Right lobe of liver (tissue), 6 donors: Measurements from ENCODE around the gene TNFRSF1B. TPM values are rescaled to one million over a fixed set of nuclear protein-coding genes. Genes with fewer than 3 reads are reported as not detected.

Source experiments
- ATAC-seq, 4 donors: fragments of 200-7000 bp; cut with Tn5 transposase; one replicate each; pipeline ENCODE4 v1.9.1; 2020; ENCODE audit warnings: mild to moderate bottlenecking in 4 of 4, moderate library complexity in 4 of 4
- DNase-seq, 3 donors: peaks; one replicate each; pipeline ENCODE4 v3.0.0-alpha.2; 2020
- H3K27ac ChIP-seq, 3 donors: fragments of 200-600 bp; one replicate each; pipeline ENCODE4 v1.8.0; 2022
- H3K27me3 ChIP-seq, 2 donors: fragments of 200-600 bp; one replicate each; pipeline ENCODE4 v1.8.0; 2022
- H3K36me3 ChIP-seq, 4 donors: fragments of 200-600 bp; sonication (generic) in 1 of 4; one replicate each; pipeline versions ENCODE4 v1.5.1 to v1.8.0; 2017 to 2022; ENCODE audit warnings: control low read depth in 1 of 4
- H3K4me1 ChIP-seq, 4 donors: fragments of 200-600 bp; sonication (generic) in 1 of 4; one replicate each; pipeline versions ENCODE4 v1.5.1 to v1.8.0; 2017 to 2022; ENCODE audit warnings: control low read depth in 1 of 4
- H3K4me3 ChIP-seq, 3 donors: fragments of 200-600 bp; one replicate each; pipeline ENCODE4 v1.8.0; 2022
- H3K9me3 ChIP-seq, 4 donors: fragments of 200-600 bp; sonication (generic) in 1 of 4; one replicate each; pipeline versions ENCODE4 v1.5.1 to v1.8.0; 2017 to 2022; ENCODE audit warnings: control low read depth in 1 of 4
- POLR2A ChIP-seq: fragments of 450-650 bp; IDR thresholded peaks from one replicate; pipeline ENCODE4 v1.6.1; 2017; ENCODE audit warnings: antibody characterized with exemption, mild to moderate bottlenecking
- WGBS: methylation state at CpG from one replicate; pipeline ENCODE4 v1.1.6; 2018; ENCODE audit warnings: low coverage, low lambda C conversion rate; ENCODE audit not compliant: insufficient coverage; ENCODE audit errors: missing lambda C conversion rate; 5-methylcytosine and 5-hydroxymethylcytosine counted together
- intact Hi-C, 2 donors: fragments of 100-400 bp; cut with DNase I; formaldehyde crosslinking; loops; one replicate each; pipeline versions ENCODE4 v1.11.2 to v1.14.1; 2022
- total RNA-seq, 6 experiments: library from RNA; depleted of rRNA in 2 of 6; stranded (reverse); fragments of >200 nt in 2 of 6; fragmentation: NEBNext Ultra II Directional in 3 of 6; extraction: Animal tissue kit (Norgen Biotek cat#: 25700) in 3 of 6; gene quantifications; one replicate each; pipeline versions ENCODE4 v1.1.0 to v1.2.4, GENCODE V29; 2016 to 2023
- TF ChIP-seq, protein P1 (sequence below), 4 donors: fragments of 200-600 bp in 3 of 4; fragments of 450-650 bp in 1 of 4; IDR thresholded peaks; one replicate each; pipeline versions ENCODE4 v1.5.1 to v1.8.0; 2016 to 2022; ENCODE audit warnings: antibody characterized with exemption in 4 of 4, mild to moderate bottlenecking in 2 of 4
- donor health status: DM: no; HTN: yes; CAD: no.
- donor health status: DM: no; HTN: no; CAD: no.
- donor health status: DM: no; HTN: no; CAD: no.
- donor health status: DM: no; HTN: yes; CAD: no.
- donor health status: DM: no; HTN: yes; CAD: no.

The TNFRSF1B gene
- total RNA-seq, 6 experiments from 2014 or later = 12.9 to 56.9 (median 26.5) TPM

DNA sequence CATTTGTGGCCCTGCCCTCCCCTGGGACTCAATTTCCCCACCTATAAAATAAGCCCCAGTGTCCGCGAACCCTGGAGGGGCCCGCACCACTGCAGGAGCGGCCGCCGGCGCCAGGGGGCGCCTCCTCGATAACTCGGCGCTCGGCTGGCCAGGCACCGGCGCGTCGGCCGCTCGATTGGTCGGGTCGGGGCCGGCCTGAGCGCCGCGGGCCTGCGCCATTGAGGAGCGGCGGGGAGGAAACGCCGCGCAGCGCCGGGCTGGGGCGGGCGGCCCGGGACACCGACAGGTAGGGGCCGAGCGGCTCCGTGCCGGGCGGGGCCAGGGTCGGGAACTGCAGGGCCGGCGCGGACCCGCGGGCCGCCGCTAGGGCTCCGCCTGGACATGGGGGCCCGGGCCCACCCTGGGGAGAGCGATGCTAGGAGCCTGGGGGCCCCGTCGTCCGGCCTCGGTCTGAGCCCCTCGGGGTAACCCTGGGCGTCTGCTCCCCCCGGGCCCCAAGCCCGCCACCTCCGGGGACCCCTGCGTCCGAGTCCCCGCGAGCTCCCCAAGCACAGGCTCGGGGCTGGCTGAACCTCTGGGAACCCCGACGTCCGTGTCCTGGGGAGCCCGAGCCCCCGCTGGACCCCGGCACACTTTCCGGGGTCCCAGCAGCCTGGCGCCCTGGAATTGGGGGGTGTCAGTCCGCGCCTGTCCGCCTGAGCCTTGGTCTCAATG, 63.2 kb downstream of the TNFRSF1B start, which contains the start of gene VPS13D:
Gene VPS13D, plus strand, starts transcription at position 196 of the 714 bp plus-strand sequence. CDS start 4,237 bp downstream, outside the sequence.
- intact Hi-C loops = no loop called here
- ATAC-seq (peak; percentile 76 to 85 (median 80)), DNase-seq (peak; percentile 87 to 92 (median 89))
- H3K27me3 ChIP-seq = no peaks in the 10 kb centered on the region
- H3K27ac ChIP-seq = peak within 1 kb of the TSS; percentile 87 to 96 (median 92)
- no peaks in the 10 kb centered on the region for H3K9me3 ChIP-seq
- H3K36me3 ChIP-seq = peaks cover 0 to under 1% (median 0%) of the 10 kb centered on the region in 4 donors
- peak within 1 kb of the TSS; percentile 96 to 100 (median 97) for H3K4me3 ChIP-seq
- peak; percentile 69 for TF ChIP-seq POLR2A
- TF ChIP-seq, protein P1, sequence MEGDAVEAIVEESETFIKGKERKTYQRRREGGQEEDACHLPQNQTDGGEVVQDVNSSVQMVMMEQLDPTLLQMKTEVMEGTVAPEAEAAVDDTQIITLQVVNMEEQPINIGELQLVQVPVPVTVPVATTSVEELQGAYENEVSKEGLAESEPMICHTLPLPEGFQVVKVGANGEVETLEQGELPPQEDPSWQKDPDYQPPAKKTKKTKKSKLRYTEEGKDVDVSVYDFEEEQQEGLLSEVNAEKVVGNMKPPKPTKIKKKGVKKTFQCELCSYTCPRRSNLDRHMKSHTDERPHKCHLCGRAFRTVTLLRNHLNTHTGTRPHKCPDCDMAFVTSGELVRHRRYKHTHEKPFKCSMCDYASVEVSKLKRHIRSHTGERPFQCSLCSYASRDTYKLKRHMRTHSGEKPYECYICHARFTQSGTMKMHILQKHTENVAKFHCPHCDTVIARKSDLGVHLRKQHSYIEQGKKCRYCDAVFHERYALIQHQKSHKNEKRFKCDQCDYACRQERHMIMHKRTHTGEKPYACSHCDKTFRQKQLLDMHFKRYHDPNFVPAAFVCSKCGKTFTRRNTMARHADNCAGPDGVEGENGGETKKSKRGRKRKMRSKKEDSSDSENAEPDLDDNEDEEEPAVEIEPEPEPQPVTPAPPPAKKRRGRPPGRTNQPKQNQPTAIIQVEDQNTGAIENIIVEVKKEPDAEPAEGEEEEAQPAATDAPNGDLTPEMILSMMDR (IDR thresholded peaks at IDR 0.05) = peak; percentile 86 to 98 (median 93)
- H3K4me1 ChIP-seq = peaks cover 0 to 16% (median 0%) of the 10 kb centered on the region in 4 donors
- WGBS = no CpG with 5 or more reads among the region's 77 CpGs

- peak overlapping the region; percentile 96 to 100 (median 97) for H3K4me3 ChIP-seq
- intact Hi-C loops = no loop called here
- 2% methylated on average over 19 of the region's 36 CpGs for WGBS
Observed at GRCh38 chr1:12230549-12231275, 63.9 kb downstream of the TNFRSF1B start.

GRCh38 chr1:12231276-12231595, 64.4 kb downstream of the TNFRSF1B start:
- WGBS = 7% methylated on average over 3 of the region's 4 CpGs
- no peaks in the 10 kb centered on the region for H3K9me3 ChIP-seq
- peaks cover 0 to 16% (median 0%) of the 10 kb centered on the region in 4 donors for H3K4me1 ChIP-seq
- peak overlapping the region; percentile 87 to 96 (median 92) for H3K27ac ChIP-seq
- H3K36me3 ChIP-seq = peaks cover 0 to 7% (median under 1%) of the 10 kb centered on the region in 4 donors
- intact Hi-C loops = no loop called here
- no peaks in the 10 kb centered on the region for H3K27me3 ChIP-seq
- ATAC-seq = no peak
- TF ChIP-seq, protein P1 (IDR thresholded peaks at IDR 0.05) = no peak
- no peak for TF ChIP-seq POLR2A
- no peak for DNase-seq
- peak overlapping the region; percentile 96 to 100 (median 97) for H3K4me3 ChIP-seq

More at GRCh38 chr1:12230549-12231275, 63.9 kb downstream of the TNFRSF1B start:
- Histone ChIP-seq H3K27ac (peak overlapping the region; percentile 87 to 96 (median 92)), H3K36me3 (peaks cover 0 to 7% (median under 1%) of the 10 kb centered on the region in 4 donors), H3K9me3 (no peaks in the 10 kb centered on the region), H3K27me3 (no peaks in the 10 kb centered on the region), H3K4me1 (peaks cover 0 to 16% (median 0%) of the 10 kb centered on the region in 4 donors)
- ATAC-seq (peak; percentile 80 to 92 (median 87)), DNase-seq (peak; percentile 81 to 91 (median 87))
- peak; percentile 38 for TF ChIP-seq POLR2A
- TF ChIP-seq, protein P1 (IDR thresholded peaks at IDR 0.05) = no peak

DNA sequence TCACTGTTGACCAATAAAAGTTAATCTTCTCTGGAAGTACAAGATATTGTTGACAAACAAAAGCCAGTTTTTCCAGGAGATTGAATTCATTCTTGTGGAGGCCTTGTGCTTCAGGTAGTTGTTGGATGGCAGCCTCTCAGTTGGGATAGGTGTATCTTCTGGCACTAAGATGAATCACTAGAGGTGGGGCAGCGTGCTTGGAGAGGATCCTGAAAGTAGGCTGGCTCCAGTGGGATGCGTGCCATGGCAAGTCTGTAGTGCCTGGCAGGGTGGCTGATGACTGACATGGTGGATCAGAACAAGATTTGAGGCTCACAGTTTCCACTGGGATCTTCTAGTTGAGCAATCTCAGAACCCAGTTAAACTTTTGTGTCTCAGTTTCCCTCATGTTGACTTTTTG, 65.4 kb downstream of the TNFRSF1B start:
- Histone ChIP-seq H3K4me3 (no peak overlapping the region), H3K27ac (no peak overlapping the region), H3K4me1 (peaks cover 0 to 16% (median 0%) of the 10 kb centered on the region in 4 donors), H3K36me3 (peaks cover 0 to 7% (median 3%) of the 10 kb centered on the region in 4 donors), H3K9me3 (no peaks in the 10 kb centered on the region), H3K27me3 (no peaks in the 10 kb centered on the region)
- peak in 2 of 4 donors; percentile 45 to 52 for ATAC-seq
- intact Hi-C loops = no loop called here
- peak; percentile 71 to 80 (median 74) for DNase-seq
- TF ChIP-seq, protein P1 (IDR thresholded peaks at IDR 0.05) = no peak
- no peak for TF ChIP-seq POLR2A
- WGBS = 62% methylated on average over 2 of the region's 2 CpGs
